Activated naive CD4-positive, alpha-beta T cell treated with anti-CD3 and anti-CD28 coated beads for 36 hours (primary cell): ENCODE results near the gene SOX6. TPM values are rescaled to one million over a fixed set of nuclear protein-coding genes. Genes with fewer than 3 reads are reported as not detected.
"Not testable (repeated sequence)": the region's sequence is repeated elsewhere in the genome, so short reads cannot be mapped to it uniquely, and the experiment has no call there.

Experiments used
- CTCF ChIA-PET: fragments of 350-600 bp; sonication (Branson Sonifier 250); formaldehyde crosslinking; loops from one replicate; lab custom pipeline; 2021; ENCODE audit warnings: antibody characterized with exemption; lab: Charles Lee
- DNase-seq: peaks from one replicate; pipeline ENCODE4 v3.0.0-alpha.2; 2020
- H3K27ac Mint-ChIP-seq: one replicate; pipeline ENCODE4 v1.8.0; 2021; ENCODE audit warnings: mild to moderate bottlenecking, mixed read lengths
- H3K27me3 Mint-ChIP-seq: one replicate; pipeline ENCODE4 v1.8.0; 2021; ENCODE audit warnings: low read depth, mixed read lengths
- H3K36me3 Mint-ChIP-seq: one replicate; pipeline ENCODE4 v1.8.0; 2021; ENCODE audit warnings: low read depth, mixed read lengths
- H3K4me1 Mint-ChIP-seq: one replicate; pipeline ENCODE4 v1.8.0; 2021; ENCODE audit warnings: low read depth, mixed read lengths
- H3K4me3 Mint-ChIP-seq: one replicate; pipeline ENCODE4 v1.8.0; 2021; ENCODE audit warnings: mild to moderate bottlenecking, moderate library complexity, mixed read lengths
- H3K9me3 Mint-ChIP-seq: one replicate; pipeline ENCODE4 v1.8.0; 2021; ENCODE audit warnings: mixed read lengths
- intact Hi-C: fragments of 100-400 bp; cut with micrococcal nuclease; formaldehyde crosslinking; loops from one replicate; pipeline ENCODE4 v1.15.1; 2023
- total RNA-seq, 2 experiments: library from RNA; stranded (reverse); gene quantifications; one replicate each; pipeline ENCODE4 v1.2.3, GENCODE V29; 2021

The SOX6 gene
- total RNA-seq, 2 experiments from 2014 or later = not detected

- H3K9me3 Mint-ChIP-seq = no peaks in the 10 kb centered on the region
- intact Hi-C loops = no loop called here
- H3K4me3 Mint-ChIP-seq = no peak overlapping the region
- H3K27ac Mint-ChIP-seq = no peak overlapping the region
- no peaks in the 10 kb centered on the region for H3K36me3 Mint-ChIP-seq
- CTCF ChIA-PET = no interaction called here
- DNase-seq = no peak
- no peaks in the 10 kb centered on the region for H3K27me3 Mint-ChIP-seq
- no peaks in the 10 kb centered on the region for H3K4me1 Mint-ChIP-seq
These were observed 26.5 kb upstream of the SOX6 start for GRCh38 chr11:16382638-16383380.

- CTCF ChIA-PET = no interaction called here
- Mint-ChIP-seq H3K36me3 (no peaks in the 10 kb centered on the region), H3K27ac (no peak overlapping the region), H3K4me1 (no peaks in the 10 kb centered on the region), H3K27me3 (no peaks in the 10 kb centered on the region), H3K9me3 (no peaks in the 10 kb centered on the region), H3K4me3 (no peak overlapping the region)
- no peak for DNase-seq
- intact Hi-C loops = no loop called here
These were observed 25.8 kb upstream of the SOX6 start for GRCh38 chr11:16382186-16382585.

GRCh38 chr11:16380941-16381568 is 24.7 kb upstream of the SOX6 start:
- no peak overlapping the region for H3K27ac Mint-ChIP-seq
- CTCF ChIA-PET = no interaction called here
- no peak overlapping the region for H3K4me3 Mint-ChIP-seq
- H3K4me1 Mint-ChIP-seq = no peaks in the 10 kb centered on the region
- intact Hi-C loops = no loop called here
- no peak for DNase-seq
- no peaks in the 10 kb centered on the region for H3K9me3 Mint-ChIP-seq
- H3K36me3 Mint-ChIP-seq = no peaks in the 10 kb centered on the region
- H3K27me3 Mint-ChIP-seq = no peaks in the 10 kb centered on the region

- H3K36me3 Mint-ChIP-seq = no peaks in the 10 kb centered on the region
- CTCF ChIA-PET = no interaction called here
- H3K4me1 Mint-ChIP-seq = no peaks in the 10 kb centered on the region
- intact Hi-C loops = no loop called here
- H3K4me3 Mint-ChIP-seq = no peak overlapping the region
- H3K27ac Mint-ChIP-seq = no peak overlapping the region
- no peak for DNase-seq
- H3K9me3 Mint-ChIP-seq = peaks cover 4% of the 10 kb centered on the region
- H3K27me3 Mint-ChIP-seq = no peaks in the 10 kb centered on the region
These were observed 22.6 kb upstream of the SOX6 start for GRCh38 chr11:16378906-16379305.

GRCh38 chr11:16377746-16378145 is 21.4 kb upstream of the SOX6 start:
- intact Hi-C loops = no loop called here
- Mint-ChIP-seq H3K27ac (no peak overlapping the region), H3K27me3 (no peaks in the 10 kb centered on the region), H3K4me3 (no peak overlapping the region), H3K36me3 (no peaks in the 10 kb centered on the region), H3K4me1 (no peaks in the 10 kb centered on the region), H3K9me3 (peaks cover 4% of the 10 kb centered on the region)
- no peak for DNase-seq
- CTCF ChIA-PET = no interaction called here

GRCh38 chr11:16375664-16376063 is 19.3 kb upstream of the SOX6 start:
- CTCF ChIA-PET = interaction anchor here (0.6 kb wide), 1 partner anchor 48 kb away, joined by 3 read pairs; no protein-coding TSS in a partner anchor
- H3K36me3 Mint-ChIP-seq, intact Hi-C loops, DNase-seq, H3K27me3 Mint-ChIP-seq, H3K9me3 Mint-ChIP-seq, H3K27ac Mint-ChIP-seq, H3K4me1 Mint-ChIP-seq, H3K4me3 Mint-ChIP-seq: not testable (repeated sequence)

GRCh38 chr11:16373768-16374167 is 17.4 kb upstream of the SOX6 start:
- intact Hi-C loops = no loop called here
- Mint-ChIP-seq H3K36me3 (no peaks in the 10 kb centered on the region), H3K4me3 (no peak overlapping the region), H3K27ac (no peak overlapping the region), H3K27me3 (no peaks in the 10 kb centered on the region), H3K4me1 (no peaks in the 10 kb centered on the region), H3K9me3 (peaks cover 4% of the 10 kb centered on the region)
- DNase-seq = no peak
- CTCF ChIA-PET = no interaction called here

- H3K27me3 Mint-ChIP-seq = no peaks in the 10 kb centered on the region
- H3K4me1 Mint-ChIP-seq = no peaks in the 10 kb centered on the region
- no peak overlapping the region for H3K27ac Mint-ChIP-seq
- CTCF ChIA-PET = no interaction called here
- H3K4me3 Mint-ChIP-seq = no peak overlapping the region
- DNase-seq = no peak
- H3K9me3 Mint-ChIP-seq = peaks cover 4% of the 10 kb centered on the region
- intact Hi-C loops = no loop called here
- no peaks in the 10 kb centered on the region for H3K36me3 Mint-ChIP-seq
These were observed 16.0 kb upstream of the SOX6 start for GRCh38 chr11:16372355-16372754.

GRCh38 chr11:16367252-16367651 is 10.9 kb upstream of the SOX6 start:
- no peaks in the 10 kb centered on the region for H3K4me1 Mint-ChIP-seq
- intact Hi-C loops = no loop called here

GRCh38 chr11:16365581-16366228 is 9.4 kb upstream of the SOX6 start:
- CTCF ChIA-PET = no interaction called here
- no peak overlapping the region for H3K4me3 Mint-ChIP-seq
- H3K27me3 Mint-ChIP-seq = no peaks in the 10 kb centered on the region
- no peaks in the 10 kb centered on the region for H3K4me1 Mint-ChIP-seq
- no peak for DNase-seq
- no peaks in the 10 kb centered on the region for H3K36me3 Mint-ChIP-seq
- no peak overlapping the region for H3K27ac Mint-ChIP-seq
- peaks cover 4% of the 10 kb centered on the region for H3K9me3 Mint-ChIP-seq
- intact Hi-C loops = no loop called here

More at GRCh38 chr11:16367252-16367651, 10.9 kb upstream of the SOX6 start:
- Mint-ChIP-seq H3K27ac (no peak overlapping the region), H3K27me3 (no peaks in the 10 kb centered on the region), H3K36me3 (no peaks in the 10 kb centered on the region), H3K9me3 (peaks cover 4% of the 10 kb centered on the region), H3K4me3 (no peak overlapping the region)
- DNase-seq = no peak
- CTCF ChIA-PET = no interaction called here

- intact Hi-C loops = no loop called here
- Mint-ChIP-seq H3K36me3 (no peaks in the 10 kb centered on the region), H3K27me3 (no peaks in the 10 kb centered on the region), H3K27ac (no peak overlapping the region), H3K9me3 (peaks cover 4% of the 10 kb centered on the region), H3K4me3 (no peak overlapping the region), H3K4me1 (no peaks in the 10 kb centered on the region)
- CTCF ChIA-PET = no interaction called here
- no peak for DNase-seq
These were observed 7.9 kb upstream of the SOX6 start for GRCh38 chr11:16364254-16364653.

GRCh38 chr11:16363706-16364105 is 7.4 kb upstream of the SOX6 start:
- H3K27ac Mint-ChIP-seq = no peak overlapping the region
- no peak for DNase-seq
- CTCF ChIA-PET = no interaction called here
- peaks cover 4% of the 10 kb centered on the region for H3K9me3 Mint-ChIP-seq
- no peaks in the 10 kb centered on the region for H3K4me1 Mint-ChIP-seq
- no peak overlapping the region for H3K4me3 Mint-ChIP-seq
- no peaks in the 10 kb centered on the region for H3K27me3 Mint-ChIP-seq
- intact Hi-C loops = no loop called here
- no peaks in the 10 kb centered on the region for H3K36me3 Mint-ChIP-seq
